Esophagus squamous epithelium (tissue), 4 donors: ENCODE data around the gene SDR9C7.

ENCODE experiments used
- CTCF ChIP-seq, 6 experiments: fragments of 450-650 bp in 4 of 6; fragments of 200-600 bp in 2 of 6; sonication (generic) in 2 of 6; IDR thresholded peaks; one replicate each; pipeline ENCODE4 v1.5.1; 2016 to 2019; ENCODE audit warnings: antibody characterized with exemption in 6 of 6, mild to moderate bottlenecking in 4 of 6, moderate library complexity in 4 of 6
- POLR2A ChIP-seq, 4 donors: fragments of 450-650 bp; IDR thresholded peaks; one replicate each; pipeline ENCODE4 v1.6.1; 2017; ENCODE audit warnings: antibody characterized with exemption in 4 of 4, mild to moderate bottlenecking in 4 of 4, moderate library complexity in 3 of 4

- TF ChIP-seq CTCF (IDR thresholded peaks at IDR 0.05) (no peak), POLR2A (IDR thresholded peaks at IDR 0.05) (no peak)
These were observed 6.9 kb downstream of the SDR9C7 start for GRCh38 chr12:56927281-56927680.
